DOHH2 (cell line): ENCODE results near the gene KRTAP10-9.

Experiments used
- H3F3A ChIP-seq: fragments of 200-600 bp; sonication (generic), shearing (Covaris generic); 2 replicates; pipeline ENCODE4 v1.6.0; 2016; ENCODE audit warnings: antibody characterized with exemption, mild to moderate bottlenecking; ENCODE audit not compliant: control insufficient read depth, insufficient read depth
- H3K27ac ChIP-seq: fragments of 200-600 bp; sonication (generic); 2 replicates; pipeline ENCODE4 v1.5.1; 2014; ENCODE audit warnings: low read depth, mild to moderate bottlenecking, low read length, moderate library complexity
- H3K27me3 ChIP-seq: fragments of 200-600 bp; sonication (generic); 2 replicates; pipeline ENCODE4 v1.6.1; 2014; ENCODE audit warnings: mild to moderate bottlenecking, low read length, mixed read lengths; ENCODE audit not compliant: control insufficient read depth
- H3K36me3 ChIP-seq: fragments of 200-600 bp; sonication (generic); 2 replicates; pipeline ENCODE4 v1.6.1; 2014; ENCODE audit warnings: mild to moderate bottlenecking, low read length, moderate library complexity, mixed read lengths; ENCODE audit not compliant: control insufficient read depth
- H3K4me1 ChIP-seq: fragments of 200-600 bp; sonication (generic); 2 replicates; pipeline ENCODE4 v1.6.1; 2014; ENCODE audit warnings: mild to moderate bottlenecking, low read length, mixed read lengths; ENCODE audit not compliant: control insufficient read depth
- H3K4me2 ChIP-seq: fragments of 200-600 bp; sonication (generic); 2 replicates; pipeline ENCODE4 v1.6.0; 2014; ENCODE audit warnings: mild to moderate bottlenecking, low read length, moderate library complexity
- H3K4me3 ChIP-seq: fragments of 200-600 bp; sonication (generic); 2 replicates; pipeline ENCODE4 v1.5.1; 2014; ENCODE audit warnings: mild to moderate bottlenecking, low read length, mixed read lengths
- H3K79me2 ChIP-seq: fragments of 200-600 bp; sonication (generic); 2 replicates; pipeline ENCODE4 v1.6.1; 2014; ENCODE audit warnings: mild to moderate bottlenecking, low read length, mixed read lengths; ENCODE audit not compliant: control insufficient read depth
- H3K9me2 ChIP-seq: fragments of 200-600 bp; sonication (generic); replicated peaks from 2 replicates; pipeline ENCODE4 v1.6.1; 2014; ENCODE audit warnings: mild to moderate bottlenecking, low read length, mixed read lengths; ENCODE audit not compliant: control insufficient read depth
- H3K9me3 ChIP-seq: fragments of 200-600 bp; sonication (generic); 2 replicates; pipeline ENCODE4 v1.6.1; 2014; ENCODE audit warnings: antibody characterized with exemption, low read length, mixed read lengths; ENCODE audit not compliant: control insufficient read depth, insufficient read depth
- H4K20me1 ChIP-seq: fragments of 200-600 bp; sonication (generic); 2 replicates; pipeline ENCODE4 v1.6.0; 2014; ENCODE audit warnings: low read depth, mild to moderate bottlenecking, antibody characterized with exemption, low read length, moderate library complexity; ENCODE audit not compliant: control insufficient read depth, insufficient read depth
- CTCF ChIP-seq: fragments of 200-600 bp; sonication (generic); IDR thresholded peaks from one replicate; pipeline ENCODE4 v1.5.1; 2014; ENCODE audit warnings: antibody characterized with exemption, mild to moderate bottlenecking, low read depth, low read length; ENCODE audit not compliant: poor library complexity, severe bottlenecking
- EZH2phosphoT487 ChIP-seq: fragments of 200-600 bp; sonication (generic); IDR thresholded peaks from 2 replicates; pipeline ENCODE4 v1.6.1; 2017; ENCODE audit warnings: borderline replicate concordance, mild to moderate bottlenecking, antibody characterized with exemption, low read length, moderate library complexity, mixed read lengths

KRTAP10-9 gene

GRCh38 chr21:44615911-44616590, 10.8 kb upstream of the KRTAP10-9 start:
- H3K79me2 ChIP-seq = no peaks in the 10 kb centered on the region
- peaks cover 11% of the 10 kb centered on the region for H3K4me1 ChIP-seq
- H4K20me1 ChIP-seq = no peaks in the 10 kb centered on the region
- no peak overlapping the region for H3K27ac ChIP-seq
- no peaks in the 10 kb centered on the region for H3K27me3 ChIP-seq
- H3F3A ChIP-seq = no peaks in the 10 kb centered on the region
- H3K4me3 ChIP-seq = no peak overlapping the region
- no peak overlapping the region for H3K4me2 ChIP-seq
- no peaks in the 10 kb centered on the region for H3K36me3 ChIP-seq
- peaks cover 21% of the 10 kb centered on the region for H3K9me3 ChIP-seq
- TF ChIP-seq EZH2phosphoT487 (no peak), CTCF (no peak)
- H3K9me2 ChIP-seq = no peaks in the 10 kb centered on the region

- H3K36me3 ChIP-seq = no peaks in the 10 kb centered on the region
- peaks cover 19% of the 10 kb centered on the region for H3K9me3 ChIP-seq
- H3K27me3 ChIP-seq = no peaks in the 10 kb centered on the region
- no peaks in the 10 kb centered on the region for H4K20me1 ChIP-seq
- no peaks in the 10 kb centered on the region for H3K79me2 ChIP-seq
- H3K4me1 ChIP-seq = peaks cover 11% of the 10 kb centered on the region
- H3K4me2 ChIP-seq = no peak overlapping the region
- H3K9me2 ChIP-seq = no peaks in the 10 kb centered on the region
- no peak overlapping the region for H3K27ac ChIP-seq
- TF ChIP-seq EZH2phosphoT487 (no peak), CTCF (no peak)
- no peaks in the 10 kb centered on the region for H3F3A ChIP-seq
- no peak overlapping the region for H3K4me3 ChIP-seq
These were observed 10.3 kb upstream of the KRTAP10-9 start for GRCh38 chr21:44616591-44616926.

- Histone ChIP-seq H3K79me2 (no peaks in the 10 kb centered on the region), H4K20me1 (no peaks in the 10 kb centered on the region), H3K27me3 (no peaks in the 10 kb centered on the region), H3K36me3 (no peaks in the 10 kb centered on the region), H3K4me3 (no peak overlapping the region), H3F3A (no peaks in the 10 kb centered on the region), H3K9me2 (no peaks in the 10 kb centered on the region), H3K4me2 (no peak overlapping the region), H3K9me3 (peaks cover 13% of the 10 kb centered on the region), H3K27ac (no peak overlapping the region), H3K4me1 (peaks cover 11% of the 10 kb centered on the region)
- TF ChIP-seq CTCF = no peak
- TF ChIP-seq EZH2phosphoT487 = no peak
These were observed 9.8 kb upstream of the KRTAP10-9 start for GRCh38 chr21:44617071-44617501.
